ENCODE data around the gene HDAC4.

- TF ChIP-seq, protein P1, sequence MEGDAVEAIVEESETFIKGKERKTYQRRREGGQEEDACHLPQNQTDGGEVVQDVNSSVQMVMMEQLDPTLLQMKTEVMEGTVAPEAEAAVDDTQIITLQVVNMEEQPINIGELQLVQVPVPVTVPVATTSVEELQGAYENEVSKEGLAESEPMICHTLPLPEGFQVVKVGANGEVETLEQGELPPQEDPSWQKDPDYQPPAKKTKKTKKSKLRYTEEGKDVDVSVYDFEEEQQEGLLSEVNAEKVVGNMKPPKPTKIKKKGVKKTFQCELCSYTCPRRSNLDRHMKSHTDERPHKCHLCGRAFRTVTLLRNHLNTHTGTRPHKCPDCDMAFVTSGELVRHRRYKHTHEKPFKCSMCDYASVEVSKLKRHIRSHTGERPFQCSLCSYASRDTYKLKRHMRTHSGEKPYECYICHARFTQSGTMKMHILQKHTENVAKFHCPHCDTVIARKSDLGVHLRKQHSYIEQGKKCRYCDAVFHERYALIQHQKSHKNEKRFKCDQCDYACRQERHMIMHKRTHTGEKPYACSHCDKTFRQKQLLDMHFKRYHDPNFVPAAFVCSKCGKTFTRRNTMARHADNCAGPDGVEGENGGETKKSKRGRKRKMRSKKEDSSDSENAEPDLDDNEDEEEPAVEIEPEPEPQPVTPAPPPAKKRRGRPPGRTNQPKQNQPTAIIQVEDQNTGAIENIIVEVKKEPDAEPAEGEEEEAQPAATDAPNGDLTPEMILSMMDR (IDR thresholded peaks at IDR 0.05 in 2 of 3, conservative IDR thresholded peaks at IDR 0.05 in 1 of 3; ENCODE audit: control insufficient read depth in 2 of 3, extremely low read depth in 1 of 3, insufficient read depth in 1 of 3, low read depth in 3 of 3, low read length in 3 of 3) = no peak
- TF ChIP-seq E4F1 (IDR thresholded peaks at IDR 0.05; ENCODE audit: borderline replicate concordance, partially characterized antibody) (no peak), KDM1A (IDR thresholded peaks at IDR 0.05; ENCODE audit: borderline replicate concordance) (no peak), MXI1 (IDR thresholded peaks at IDR 0.05; ENCODE audit: low read depth, low read length) (no peak), POLR2A (IDR thresholded peaks at IDR 0.05; ENCODE audit: low read depth, low read length) (no peak), IKZF1 (conservative IDR thresholded peaks at IDR 0.05) (no peak), EZH2 (IDR thresholded peaks at IDR 0.05; ENCODE audit: borderline replicate concordance, control insufficient read depth, low read depth, low read length) (no peak), GABPA (IDR thresholded peaks at IDR 0.05; ENCODE audit: low read depth) (no peak), ATF3 (IDR thresholded peaks at IDR 0.05; ENCODE audit: borderline replicate concordance, extremely low read depth, low read depth, low read length) (no peak), CEBPB (IDR thresholded peaks at IDR 0.05; ENCODE audit: borderline replicate concordance in 1 of 2, low read depth in 2 of 2, low read length in 2 of 2) (no peak)
- TF ChIP-seq, protein P2, sequence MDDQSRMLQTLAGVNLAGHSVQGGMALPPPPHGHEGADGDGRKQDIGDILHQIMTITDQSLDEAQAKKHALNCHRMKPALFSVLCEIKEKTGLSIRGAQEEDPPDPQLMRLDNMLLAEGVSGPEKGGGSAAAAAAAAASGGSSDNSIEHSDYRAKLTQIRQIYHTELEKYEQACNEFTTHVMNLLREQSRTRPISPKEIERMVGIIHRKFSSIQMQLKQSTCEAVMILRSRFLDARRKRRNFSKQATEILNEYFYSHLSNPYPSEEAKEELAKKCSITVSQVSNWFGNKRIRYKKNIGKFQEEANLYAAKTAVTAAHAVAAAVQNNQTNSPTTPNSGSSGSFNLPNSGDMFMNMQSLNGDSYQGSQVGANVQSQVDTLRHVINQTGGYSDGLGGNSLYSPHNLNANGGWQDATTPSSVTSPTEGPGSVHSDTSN (IDR thresholded peaks at IDR 0.05; ENCODE audit: insufficient replicate concordance, low read depth, low read length) = no peak
- TF ChIP-seq, protein P3, sequence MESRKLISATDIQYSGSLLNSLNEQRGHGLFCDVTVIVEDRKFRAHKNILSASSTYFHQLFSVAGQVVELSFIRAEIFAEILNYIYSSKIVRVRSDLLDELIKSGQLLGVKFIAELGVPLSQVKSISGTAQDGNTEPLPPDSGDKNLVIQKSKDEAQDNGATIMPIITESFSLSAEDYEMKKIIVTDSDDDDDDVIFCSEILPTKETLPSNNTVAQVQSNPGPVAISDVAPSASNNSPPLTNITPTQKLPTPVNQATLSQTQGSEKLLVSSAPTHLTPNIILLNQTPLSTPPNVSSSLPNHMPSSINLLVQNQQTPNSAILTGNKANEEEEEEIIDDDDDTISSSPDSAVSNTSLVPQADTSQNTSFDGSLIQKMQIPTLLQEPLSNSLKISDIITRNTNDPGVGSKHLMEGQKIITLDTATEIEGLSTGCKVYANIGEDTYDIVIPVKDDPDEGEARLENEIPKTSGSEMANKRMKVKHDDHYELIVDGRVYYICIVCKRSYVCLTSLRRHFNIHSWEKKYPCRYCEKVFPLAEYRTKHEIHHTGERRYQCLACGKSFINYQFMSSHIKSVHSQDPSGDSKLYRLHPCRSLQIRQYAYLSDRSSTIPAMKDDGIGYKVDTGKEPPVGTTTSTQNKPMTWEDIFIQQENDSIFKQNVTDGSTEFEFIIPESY (IDR thresholded peaks at IDR 0.05) = no peak
Measured at GRCh38 chr2:239073270-239073669, 327.6 kb downstream of the HDAC4 start.

Measured in GM12878 (cell line).